ENCODE data around the gene MRPL23. TPM values are rescaled to one million over a fixed set of nuclear protein-coding genes. Genes with fewer than 3 reads are reported as not detected.

Gene MRPL23
- total and polyA plus RNA-seq, 2 of the 8 experiments (the other 6 are each of a cell fraction or from before 2014, with no cell fraction given), result 86.4 to 244 TPM

- no peaks in the 10 kb centered on the region for H3K23me2 ChIP-seq (ENCODE audit: low read depth, low read length)
- no peak overlapping the region for H3K23ac ChIP-seq (ENCODE audit: insufficient read length)
- FAIRE-seq, result no peak
- H2BK20ac ChIP-seq (ENCODE audit: low read length), result no peak overlapping the region
- H2AK5ac ChIP-seq (ENCODE audit: low read depth, low read length), result no peak overlapping the region
- no peaks in the 10 kb centered on the region for H3K79me1 ChIP-seq (ENCODE audit: low read depth, low read length)
- H3K4ac ChIP-seq (replicated peaks; ENCODE audit: insufficient read length, low read depth, low read length), result no peak overlapping the region
- no peak overlapping the region for H4K8ac ChIP-seq (ENCODE audit: extremely low read depth, insufficient read depth, low read length)
- no peaks in the 10 kb centered on the region for H3K79me2 ChIP-seq (ENCODE audit: control insufficient read depth in 1 of 2, insufficient read depth in 2 of 2, low read length in 2 of 2)
- H3K4me3 ChIP-seq (ENCODE audit: extremely low read depth in 1 of 4, insufficient read depth in 2 of 4, low read depth in 3 of 4, low read length in 4 of 4), result no peak overlapping the region
- no peak overlapping the region for H2BK5ac ChIP-seq (ENCODE audit: low read depth, low read length)
- H3K4me2 ChIP-seq (ENCODE audit: insufficient read depth in 1 of 2, low read depth in 2 of 2, low read length in 2 of 2), result no peak overlapping the region
- no peak overlapping the region for H2BK12ac ChIP-seq (ENCODE audit: low read depth, low read length)
- TF ChIP-seq SRF (IDR thresholded peaks at IDR 0.05; ENCODE audit: low read depth, low read length) (no peak), HDAC6 (IDR thresholded peaks at IDR 0.05; ENCODE audit: low read depth, low read length) (no peak), POU5F1 (IDR thresholded peaks at IDR 0.05; ENCODE audit: low read depth, low read length) (no peak), ASH2L (IDR thresholded peaks at IDR 0.05; ENCODE audit: low read length) (no peak), TCF12 (IDR thresholded peaks at IDR 0.05; ENCODE audit: low read depth, low read length) (no peak)
- no peak overlapping the region for H2BK120ac ChIP-seq (replicated peaks; ENCODE audit: low read depth, low read length)
- no peak overlapping the region for H3K14ac ChIP-seq (ENCODE audit: insufficient read length)
- no peak overlapping the region for H3K9ac ChIP-seq (replicated peaks in 1 of 4; ENCODE audit: extremely low read depth in 1 of 4, low read depth in 3 of 4, low read length in 3 of 4)
- H3K27me3 ChIP-seq (replicated peaks in 1 of 4; ENCODE audit: control insufficient read depth in 3 of 4, extremely low read depth in 1 of 4, insufficient read depth in 3 of 4, low read length in 3 of 4), result no peaks in the 10 kb centered on the region
- no peak overlapping the region for H2AFZ ChIP-seq (ENCODE audit: low read length)
- H3K27ac ChIP-seq (ENCODE audit: low read depth, low read length), result no peak overlapping the region
- no peak overlapping the region for H3K18ac ChIP-seq (ENCODE audit: extremely low read depth, low read length)
- CTCF ChIA-PET (ENCODE audit: partially characterized antibody), result interaction anchor here (0.8 to 1.8 kb wide), 5 partner anchors 19 to 161 kb away, joined by 3 to 7 read pairs (median 3); no protein-coding TSS in a partner anchor
- no peak for DNase-seq (ENCODE audit: low read depth in 1 of 2, low spot score in 2 of 2)
- no peaks in the 10 kb centered on the region for H3K4me1 ChIP-seq (replicated peaks in 1 of 4; ENCODE audit: control insufficient read depth in 3 of 4, insufficient read depth in 4 of 4, low read length in 3 of 4)
- H2BK15ac ChIP-seq (ENCODE audit: low read length), result no peak overlapping the region
- no peaks in the 10 kb centered on the region for H4K20me1 ChIP-seq (replicated peaks in 1 of 2; ENCODE audit: control insufficient read depth in 1 of 2, insufficient read depth in 2 of 2, low read length in 2 of 2)
- no peak overlapping the region for H3K56ac ChIP-seq (replicated peaks; ENCODE audit: insufficient read length, low read depth, low read length)
- H3K36me3 ChIP-seq (ENCODE audit: control insufficient read depth in 2 of 4, insufficient read depth in 4 of 4, low read length in 3 of 4), result no peaks in the 10 kb centered on the region
- WGBS, 2 experiments (ENCODE audit: extremely low coverage in 1 of 2, insufficient coverage in 1 of 2, insufficient read length in 1 of 2, insufficient replicate concordance in 2 of 2, low coverage in 1 of 2, low lambda C conversion rate in 2 of 2, missing lambda C conversion rate in 1 of 2), result no CpG with 5 or more reads among the region's 11 CpGs
- H3K9me3 ChIP-seq (ENCODE audit: insufficient read depth in 2 of 2, low read depth in 1 of 2, low read length in 1 of 2), result no peaks in the 10 kb centered on the region
- POLR2A ChIA-PET (ENCODE audit: partially characterized antibody), result interaction anchor here (0.8 to 1.4 kb wide), 3 partner anchors 8 to 21 kb away, joined by 3 to 7 read pairs (median 3); no protein-coding TSS in a partner anchor
- H4K91ac ChIP-seq (replicated peaks; ENCODE audit: insufficient read length, low read length), result no peak overlapping the region
- no peak overlapping the region for H4K5ac ChIP-seq (ENCODE audit: insufficient read length, low read depth, low read length)
Observed at GRCh38 chr11:1988174-1988573, 41.0 kb downstream of the MRPL23 start.

Data from H1 (cell line).